ENCODE measurements around the gene CLOCK. TPM values are rescaled to one million over a fixed set of nuclear protein-coding genes. Genes with fewer than 3 reads are reported as not detected.

The CLOCK gene
- total RNA-seq, 4 donors from 2014 or later = 24.5 to 42.6 (median 34.8) TPM

DNA sequence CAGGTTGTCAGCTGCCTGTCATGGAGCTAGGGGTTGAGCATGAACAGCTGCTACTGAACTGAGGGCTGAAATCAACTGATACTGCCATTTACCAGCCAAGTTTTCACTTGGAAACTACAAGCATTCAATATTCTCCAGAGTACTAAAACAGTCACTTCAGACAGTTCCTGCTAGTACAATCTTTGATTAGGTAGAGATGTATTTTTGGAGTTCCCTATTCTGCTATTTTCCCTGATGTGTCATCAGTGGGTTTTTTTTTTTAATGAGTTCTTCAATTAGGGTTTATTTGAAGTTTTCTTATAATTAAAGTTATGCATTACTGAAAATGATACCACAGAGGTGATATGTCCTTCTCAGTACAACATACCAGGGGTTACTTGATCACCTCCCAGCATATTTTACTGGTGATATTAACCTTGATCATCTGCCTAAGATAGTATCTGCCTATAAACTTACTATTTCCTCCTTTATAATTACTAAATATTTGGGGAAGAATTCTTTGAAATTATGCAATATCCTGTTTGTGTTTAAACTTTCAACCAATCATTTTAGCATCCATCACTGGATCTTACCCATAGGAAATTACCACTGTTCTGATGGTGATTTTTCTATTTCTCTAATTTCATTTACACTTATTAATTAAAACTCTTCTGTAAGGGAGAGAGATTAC is 31.8 kb upstream of the CLOCK start:
- H3K27me3 ChIP-seq = no peaks in the 10 kb centered on the region
- no peak overlapping the region for H3K27ac ChIP-seq (replicated peaks in 1 of 4)
- no peak overlapping the region for H3K4me3 ChIP-seq
- H3K9me3 ChIP-seq = peaks cover 0 to 38% (median 27%) of the 10 kb centered on the region in 4 donors
- H3K36me3 ChIP-seq = no peaks in the 10 kb centered on the region
- intact Hi-C loops (cut with DNase I) = no loop called here
- no peak for DNase-seq (ENCODE audit: extremely low spot score)
- TF ChIP-seq CTCF (IDR thresholded peaks at IDR 0.05) = no peak
- TF ChIP-seq POLR2A (IDR thresholded peaks at IDR 0.05; ENCODE audit: low read depth) = no peak
- no peak for TF ChIP-seq POLR2AphosphoS5 (IDR thresholded peaks at IDR 0.05)
- TF ChIP-seq EP300 (IDR thresholded peaks at IDR 0.05) = no peak
- H3K4me1 ChIP-seq = no peaks in the 10 kb centered on the region

DNA sequence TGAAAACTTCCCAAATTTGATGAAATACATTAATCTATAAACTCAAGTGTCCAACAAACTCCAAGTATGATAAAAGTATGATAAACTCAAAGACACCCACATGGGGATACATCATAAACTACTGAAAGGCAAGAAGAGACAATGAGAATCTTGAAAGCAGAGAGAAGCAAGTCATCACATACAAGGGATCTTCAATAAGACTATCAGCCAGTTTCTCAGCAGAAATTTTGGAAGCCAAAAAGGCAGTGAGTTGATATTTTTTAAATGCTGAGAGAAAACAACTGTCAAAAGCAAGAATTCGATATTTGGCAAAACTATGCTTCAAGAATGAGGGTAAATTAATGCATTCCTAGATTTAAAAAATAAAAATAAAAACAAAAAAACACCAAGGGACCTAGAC is 28.8 kb upstream of the CLOCK start:
- no peaks in the 10 kb centered on the region for H3K27me3 ChIP-seq
- peaks cover 0 to 38% (median 27%) of the 10 kb centered on the region in 4 donors for H3K9me3 ChIP-seq
- intact Hi-C loops (cut with DNase I) = no loop called here
- 90% methylated on average over 1 of the region's 1 CpG for WGBS
- no peaks in the 10 kb centered on the region for H3K36me3 ChIP-seq
- no peak overlapping the region for H3K27ac ChIP-seq (replicated peaks in 1 of 4)
- H3K4me1 ChIP-seq = no peaks in the 10 kb centered on the region
- TF ChIP-seq EP300 (IDR thresholded peaks at IDR 0.05) (no peak), POLR2AphosphoS5 (IDR thresholded peaks at IDR 0.05) (no peak), POLR2A (IDR thresholded peaks at IDR 0.05; ENCODE audit: low read depth) (no peak), CTCF (IDR thresholded peaks at IDR 0.05) (no peak)
- DNase-seq (ENCODE audit: extremely low spot score) = no peak
- no peak overlapping the region for H3K4me3 ChIP-seq

- intact Hi-C loops (cut with DNase I) = no loop called here
- Histone ChIP-seq H3K36me3 (no peaks in the 10 kb centered on the region), H3K4me3 (no peak overlapping the region), H3K27me3 (no peaks in the 10 kb centered on the region), H3K9me3 (peaks cover 0 to 38% (median 27%) of the 10 kb centered on the region in 4 donors), H3K27ac (replicated peaks in 1 of 4) (no peak overlapping the region), H3K4me1 (no peaks in the 10 kb centered on the region)
- 83% methylated on average over 1 of the region's 1 CpG for WGBS
- DNase-seq (ENCODE audit: extremely low spot score) = no peak
- no peak for TF ChIP-seq POLR2AphosphoS5 (IDR thresholded peaks at IDR 0.05)
Observed at GRCh38 chr4:55574252-55574651, 27.5 kb upstream of the CLOCK start.

DNA sequence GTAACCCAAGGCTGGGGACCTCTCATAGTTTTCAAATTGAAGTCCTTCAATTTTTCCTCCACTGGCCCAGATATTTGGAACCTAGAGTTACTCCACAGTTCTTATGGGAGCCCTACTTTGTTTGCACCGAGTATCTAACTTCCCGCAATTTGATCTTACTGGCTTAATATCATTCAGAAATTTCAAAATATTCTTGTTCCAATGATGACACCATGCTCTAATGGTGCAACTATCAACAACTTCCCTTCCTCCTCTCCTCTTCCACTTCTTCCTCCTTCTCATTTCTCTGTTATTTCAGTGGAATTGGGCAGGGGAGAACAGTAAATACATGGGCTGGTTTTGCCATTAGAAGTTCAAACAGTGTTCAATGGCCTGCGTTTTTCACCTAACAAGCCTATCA is 25.1 kb upstream of the CLOCK start:
- WGBS = 93% methylated on average over 3 of the region's 3 CpGs
- Histone ChIP-seq H3K27ac (replicated peaks in 1 of 4) (no peak overlapping the region), H3K9me3 (peaks cover 0 to 25% (median 18%) of the 10 kb centered on the region in 4 donors), H3K4me3 (no peak overlapping the region), H3K4me1 (no peaks in the 10 kb centered on the region), H3K27me3 (no peaks in the 10 kb centered on the region), H3K36me3 (no peaks in the 10 kb centered on the region)
- DNase-seq (ENCODE audit: extremely low spot score) = no peak
- intact Hi-C loops (cut with DNase I) = no loop called here
- TF ChIP-seq CTCF (IDR thresholded peaks at IDR 0.05) = no peak
- no peak for TF ChIP-seq POLR2A (IDR thresholded peaks at IDR 0.05; ENCODE audit: low read depth)
- TF ChIP-seq POLR2AphosphoS5 (IDR thresholded peaks at IDR 0.05) = no peak
- no peak for TF ChIP-seq EP300 (IDR thresholded peaks at IDR 0.05)

DNA sequence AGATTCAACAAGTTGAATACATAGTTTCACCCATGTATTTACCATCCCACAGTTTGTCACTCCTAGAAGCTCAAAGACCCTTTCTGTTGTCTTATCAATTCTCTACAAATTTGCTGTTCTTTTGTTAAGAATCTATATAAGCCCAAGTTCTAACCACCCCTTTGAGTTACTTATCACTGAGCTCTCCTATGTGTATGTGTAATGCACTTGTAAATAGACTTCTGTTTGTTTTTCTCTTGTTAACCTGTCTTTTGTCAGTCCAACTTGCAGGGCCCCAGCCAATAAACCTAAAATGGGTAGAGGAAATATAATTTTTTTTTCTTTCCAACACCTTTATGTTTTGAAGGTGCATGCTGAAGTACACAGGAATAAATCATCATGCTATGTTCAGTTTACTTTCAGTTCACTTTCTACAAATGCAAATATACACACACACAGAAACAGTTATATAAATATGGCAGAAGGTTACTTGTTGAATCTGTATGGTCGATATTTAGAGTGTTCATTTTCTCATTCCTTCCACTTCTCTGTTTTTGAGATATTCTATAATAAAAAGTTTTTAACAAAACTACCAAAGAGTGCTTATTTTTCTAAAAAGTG is 22.3 kb upstream of the CLOCK start:
- TF ChIP-seq CTCF (IDR thresholded peaks at IDR 0.05) (no peak), EP300 (IDR thresholded peaks at IDR 0.05) (no peak), POLR2AphosphoS5 (IDR thresholded peaks at IDR 0.05) (no peak), POLR2A (IDR thresholded peaks at IDR 0.05; ENCODE audit: low read depth) (no peak)
- 88% methylated on average over 1 of the region's 1 CpG for WGBS
- Histone ChIP-seq H3K4me1 (no peaks in the 10 kb centered on the region), H3K9me3 (no peaks in the 10 kb centered on the region), H3K27me3 (no peaks in the 10 kb centered on the region), H3K4me3 (no peak overlapping the region), H3K36me3 (no peaks in the 10 kb centered on the region), H3K27ac (replicated peaks in 1 of 4) (no peak overlapping the region)
- intact Hi-C loops (cut with DNase I) = no loop called here
- DNase-seq (ENCODE audit: extremely low spot score) = no peak

All from esophagus muscularis mucosa (tissue), 4 donors.